RWPE2 (cell line): ENCODE results near the gene HSD17B1.

Source experiments
- ATAC-seq: fragments of 200-7000 bp; cut with Tn5 transposase; 3 replicates; pipeline ENCODE4 v1.9.1; 2021; ENCODE audit warnings: low read depth
- DNase-seq: peaks from one replicate; pipeline ENCODE4 v3.0.0-alpha.2; 2020; ENCODE audit warnings: low spot score
- H3K27ac ChIP-seq: fragments of 450-650 bp; 2 replicates; pipeline ENCODE4 v1.5.1; 2017; ENCODE audit warnings: mild to moderate bottlenecking; ENCODE audit not compliant: poor library complexity, severe bottlenecking
- H3K27me3 ChIP-seq: fragments of 250-450 bp; sonication (Bioruptor Pico); 2 replicates; pipeline ENCODE4 v1.5.1; 2021; ENCODE audit warnings: mild to moderate bottlenecking, moderate library complexity; ENCODE audit not compliant: insufficient read depth, poor library complexity, severe bottlenecking
- H3K36me3 ChIP-seq: fragments of 250-450 bp; sonication (Bioruptor Pico); 2 replicates; pipeline ENCODE4 v1.5.1; 2020; ENCODE audit warnings: low read depth, mild to moderate bottlenecking, moderate library complexity
- H3K4me1 ChIP-seq: fragments of 250-450 bp; sonication (Bioruptor Pico); 2 replicates; pipeline ENCODE4 v1.5.1; 2021; ENCODE audit warnings: mild to moderate bottlenecking, moderate library complexity; ENCODE audit not compliant: insufficient read depth, poor library complexity, severe bottlenecking
- H3K4me3 ChIP-seq: fragments of 250-450 bp; sonication (Bioruptor Pico); 2 replicates; pipeline ENCODE4 v1.5.1; 2021; ENCODE audit warnings: mild to moderate bottlenecking, moderate library complexity; ENCODE audit not compliant: severe bottlenecking
- H3K9me3 ChIP-seq: fragments of 250-450 bp; sonication (Bioruptor Pico); 2 replicates; pipeline ENCODE4 v1.5.1; 2021; ENCODE audit warnings: mild to moderate bottlenecking, moderate library complexity; ENCODE audit not compliant: severe bottlenecking
- CTCF ChIP-seq: fragments of 450-650 bp; IDR thresholded peaks from one replicate; pipeline ENCODE4 v1.5.1; 2017; ENCODE audit warnings: mild to moderate bottlenecking, moderate library complexity; ENCODE audit not compliant: poor library complexity, severe bottlenecking

Gene HSD17B1

GRCh38 chr17:42548993-42549755, 3.5 kb upstream of the HSD17B1 start:
- no peak for TF ChIP-seq CTCF
- Histone ChIP-seq H3K4me1 (no peaks in the 10 kb centered on the region), H3K27ac (no peak overlapping the region), H3K27me3 (no peaks in the 10 kb centered on the region), H3K4me3 (no peak overlapping the region), H3K36me3 (no peaks in the 10 kb centered on the region), H3K9me3 (no peaks in the 10 kb centered on the region)
- DNase-seq (no peak), ATAC-seq (no peak)

- Histone ChIP-seq H3K4me1 (no peaks in the 10 kb centered on the region), H3K9me3 (no peaks in the 10 kb centered on the region), H3K4me3 (peak overlapping the region; percentile 83), H3K27ac (peak overlapping the region; percentile 74), H3K36me3 (no peaks in the 10 kb centered on the region), H3K27me3 (no peaks in the 10 kb centered on the region)
- ATAC-seq (peak; percentile 49), DNase-seq (no peak)
- TF ChIP-seq CTCF, result no peak
Observed at GRCh38 chr17:42553161-42553818, 567 bp downstream of the HSD17B1 start.

GRCh38 chr17:42553866-42554249, 1.1 kb downstream of the HSD17B1 start:
- peak overlapping the region; percentile 74 for H3K27ac ChIP-seq
- peak overlapping the region; percentile 83 for H3K4me3 ChIP-seq
- no peaks in the 10 kb centered on the region for H3K27me3 ChIP-seq
- H3K36me3 ChIP-seq, result no peaks in the 10 kb centered on the region
- ATAC-seq, result peak; percentile 42
- H3K9me3 ChIP-seq, result no peaks in the 10 kb centered on the region
- DNase-seq, result no peak
- H3K4me1 ChIP-seq, result no peaks in the 10 kb centered on the region
- peak; percentile 48 for TF ChIP-seq CTCF

- Histone ChIP-seq H3K36me3 (no peaks in the 10 kb centered on the region), H3K4me3 (peak overlapping the region; percentile 83), H3K9me3 (no peaks in the 10 kb centered on the region), H3K27me3 (no peaks in the 10 kb centered on the region), H3K27ac (peak overlapping the region; percentile 74), H3K4me1 (no peaks in the 10 kb centered on the region)
- peak; percentile 14 for TF ChIP-seq CTCF
- ATAC-seq (peak; percentile 72), DNase-seq (no peak)
Observed at GRCh38 chr17:42554250-42555121, 1.8 kb downstream of the HSD17B1 start.
